Measurements from ENCODE around the gene DESI2.
"Not testable (repeated sequence)": the region's sequence is repeated elsewhere in the genome, so short reads cannot be mapped to it uniquely, and the experiment has no call there.

Gene DESI2

GRCh38 chr1:244654108-244655038 lies 1.4 kb downstream of the DESI2 start:
- DNase-seq (ENCODE audit: low spot score), result no peak

GRCh38 chr1:244655186-244655585 lies 2.3 kb downstream of the DESI2 start:
- DNase-seq (ENCODE audit: low spot score), result no peak

DNA sequence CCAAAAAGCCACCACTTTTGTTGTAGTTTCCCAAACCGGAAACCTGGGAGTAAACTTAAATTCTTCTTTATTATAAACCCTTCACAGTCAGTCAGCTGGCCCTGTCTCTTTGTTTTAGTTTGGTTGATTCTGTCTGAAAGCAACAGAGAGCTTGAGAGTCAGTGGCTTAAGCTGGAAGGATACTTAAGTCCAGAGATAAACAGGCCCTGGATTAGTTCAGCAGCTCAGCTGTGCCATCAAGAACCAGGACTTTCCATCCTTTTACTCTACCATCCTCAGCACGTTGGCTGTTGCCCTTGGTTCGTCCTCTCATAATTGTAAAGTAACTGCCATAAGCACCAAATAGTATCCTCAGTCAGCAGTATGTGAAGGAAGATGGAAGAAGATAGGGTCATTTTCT lies 4.5 kb downstream of the DESI2 start:
- DNase-seq (ENCODE audit: low spot score), result no peak

DNA sequence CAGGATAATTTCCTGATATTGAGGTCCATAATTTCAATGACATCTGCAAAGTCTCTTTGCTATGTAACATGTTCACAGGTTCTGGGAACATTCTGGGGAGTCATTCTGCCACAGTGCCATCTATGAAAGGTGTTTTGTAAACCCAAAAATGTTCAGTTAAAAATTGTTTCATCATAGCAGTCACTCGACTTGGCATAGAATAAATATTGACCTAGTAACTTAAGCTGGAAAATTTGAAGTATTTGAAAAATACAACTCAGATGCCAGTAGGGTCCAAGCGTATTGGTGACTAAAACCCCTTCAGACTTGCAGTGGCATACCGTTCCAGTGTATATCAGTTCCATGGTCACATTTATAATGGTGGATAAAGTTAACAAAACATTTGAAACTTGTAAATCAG lies 6.8 kb downstream of the DESI2 start:
- no peak for DNase-seq (ENCODE audit: low spot score)

DNA sequence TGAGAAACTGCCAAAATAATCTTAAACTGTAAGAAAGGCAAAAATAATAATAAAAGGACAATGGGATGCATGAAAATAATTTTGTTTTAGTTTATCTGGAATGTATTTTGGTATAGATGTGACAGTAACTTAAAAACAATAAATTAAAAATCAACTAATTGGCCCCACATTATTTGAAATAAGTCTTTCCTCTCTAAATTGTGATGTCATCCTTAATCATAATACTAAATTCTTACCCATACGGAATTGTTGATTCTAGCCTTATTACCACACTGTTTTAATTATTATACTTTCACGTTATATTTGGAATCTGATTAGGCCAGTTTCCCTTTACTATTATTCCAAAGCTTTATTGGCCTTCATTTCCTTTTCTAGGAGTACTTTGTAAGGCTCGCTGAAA lies 7.7 kb downstream of the DESI2 start:
- no peak for DNase-seq (ENCODE audit: low spot score)

GRCh38 chr1:244661569-244662312 lies 8.8 kb downstream of the DESI2 start:
- not testable (repeated sequence) for DNase-seq (ENCODE audit: low spot score)

GRCh38 chr1:244662599-244662998 lies 9.7 kb downstream of the DESI2 start:
- no peak for DNase-seq (ENCODE audit: low spot score)

DNA sequence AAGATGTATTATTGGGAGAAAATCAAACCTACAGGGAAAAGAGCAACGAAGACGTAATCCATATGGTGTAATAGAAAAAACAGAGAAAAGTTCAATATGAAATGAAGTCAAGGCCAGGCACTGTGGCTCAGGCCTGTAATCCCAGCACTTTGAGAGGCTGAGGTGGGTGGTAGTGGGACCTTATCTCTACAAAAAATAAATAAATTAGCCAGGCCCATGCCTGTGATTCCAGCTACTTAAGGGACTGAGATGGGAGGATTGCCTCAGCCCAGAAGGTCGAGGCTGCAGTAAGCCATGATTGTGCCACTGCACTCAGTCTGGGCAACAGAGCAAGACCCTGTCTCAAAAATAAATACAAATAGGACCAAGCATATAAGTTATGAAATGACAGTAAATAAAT lies 11.4 kb downstream of the DESI2 start:
- DNase-seq (ENCODE audit: low spot score), result no peak

GRCh38 chr1:244665771-244666217 lies 12.9 kb downstream of the DESI2 start:
- DNase-seq (ENCODE audit: low spot score), result peak; percentile 27

DNA sequence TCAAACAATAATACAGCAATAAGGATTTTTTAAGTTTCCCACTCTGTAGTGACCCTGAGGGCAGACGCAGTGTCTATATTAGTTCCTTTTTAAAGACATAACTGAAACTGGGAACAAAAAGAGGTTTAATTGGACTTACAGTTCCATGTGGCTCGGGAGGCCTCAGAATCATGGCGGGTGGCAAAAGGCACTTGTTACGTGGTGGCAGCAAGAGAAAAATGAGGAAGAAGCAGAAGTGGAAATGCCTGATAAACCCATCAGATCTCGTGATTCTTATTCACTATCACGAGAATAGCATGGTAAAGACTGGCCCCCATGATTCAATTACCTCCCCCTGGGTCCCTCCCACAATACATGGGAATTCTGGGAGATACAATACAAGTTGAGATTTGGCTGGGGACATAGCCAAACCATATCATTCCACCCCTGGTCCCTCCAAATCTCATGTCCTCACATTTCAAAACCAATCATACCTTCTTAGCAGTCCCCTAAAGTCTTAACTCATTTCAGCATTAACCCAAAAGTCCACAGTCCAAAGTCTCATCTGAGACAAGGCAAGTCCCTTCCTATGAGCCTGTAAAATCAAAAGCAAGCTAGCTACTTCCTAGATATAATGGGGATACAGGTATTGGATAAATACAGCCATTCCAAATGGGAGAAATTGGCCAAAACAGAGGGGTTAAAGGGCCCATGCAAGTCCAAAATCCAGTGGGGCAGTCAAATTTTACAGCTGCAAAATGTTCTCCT lies 13.9 kb downstream of the DESI2 start:
- not testable (repeated sequence) for DNase-seq (ENCODE audit: low spot score)

GRCh38 chr1:244667797-244668196 lies 14.9 kb downstream of the DESI2 start:
- no peak for DNase-seq (ENCODE audit: low spot score)

DNA sequence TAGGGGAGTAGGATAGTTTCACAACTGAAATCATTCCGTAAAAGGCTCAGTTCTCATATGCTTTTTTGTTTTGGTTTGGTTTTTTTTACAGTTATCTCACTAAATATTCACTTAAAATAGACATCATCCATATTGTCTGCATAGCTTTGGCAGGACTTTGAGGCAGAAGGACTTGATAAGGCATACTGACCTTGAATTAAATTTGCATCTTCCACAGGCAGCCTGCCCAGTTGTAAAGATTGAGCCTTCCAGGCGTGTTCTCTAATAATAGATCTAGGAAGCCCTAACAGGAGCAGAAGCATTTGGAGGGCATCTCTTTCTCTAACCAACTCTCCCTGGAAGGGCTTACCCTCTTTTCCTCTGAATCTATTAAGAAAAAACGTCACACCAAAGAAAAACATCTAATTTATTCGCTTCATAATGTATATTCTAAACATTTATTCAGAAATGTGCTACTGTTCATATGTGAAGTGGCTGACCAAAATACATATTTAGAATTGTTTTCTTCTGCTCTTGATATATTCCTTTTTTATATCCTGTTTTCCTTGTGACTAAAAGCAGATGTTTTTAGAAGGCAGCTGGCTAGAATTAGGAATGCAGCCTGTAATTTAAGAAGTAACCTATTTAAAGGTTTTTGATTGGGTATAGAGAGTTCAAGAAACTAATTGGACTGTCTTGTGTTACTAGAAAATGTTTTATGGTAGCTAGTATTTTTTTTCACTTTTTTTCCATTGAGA lies 20.2 kb downstream of the DESI2 start:
- peak; percentile 22 for DNase-seq (ENCODE audit: low spot score)

GRCh38 chr1:244674446-244674845 lies 21.5 kb downstream of the DESI2 start:
- no peak for DNase-seq (ENCODE audit: low spot score)

GRCh38 chr1:244675167-244675566 lies 22.2 kb downstream of the DESI2 start:
- no peak for DNase-seq (ENCODE audit: low spot score)

DNA sequence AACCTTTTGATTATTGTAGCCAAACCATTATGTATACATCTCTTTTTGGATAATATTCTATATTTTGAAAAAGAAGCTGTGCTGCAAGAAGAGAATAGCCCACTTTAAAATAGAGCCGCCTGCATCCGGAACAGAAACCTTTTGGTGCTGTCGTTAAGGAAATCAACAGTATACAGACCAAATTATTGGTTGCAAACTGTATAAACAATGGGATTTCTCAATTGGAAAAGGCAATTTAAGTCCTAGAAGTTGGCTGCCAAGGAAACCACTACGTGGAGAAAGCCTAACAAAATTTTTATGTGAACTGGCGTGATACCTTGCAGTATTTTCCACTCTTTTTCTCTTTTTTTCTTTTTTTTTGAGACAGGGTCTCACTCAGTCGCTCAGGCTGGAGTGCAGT lies 25.8 kb downstream of the DESI2 start:
- DNase-seq (ENCODE audit: low spot score), result no peak

GRCh38 chr1:244680667-244681066 lies 27.7 kb downstream of the DESI2 start:
- DNase-seq (ENCODE audit: low spot score), result no peak

GRCh38 chr1:244682087-244682486 lies 29.2 kb downstream of the DESI2 start:
- not testable (repeated sequence) for DNase-seq (ENCODE audit: low spot score)

GRCh38 chr1:244695937-244696336 lies 43.0 kb downstream of the DESI2 start:
- no peak for DNase-seq (ENCODE audit: low spot score)

DNA sequence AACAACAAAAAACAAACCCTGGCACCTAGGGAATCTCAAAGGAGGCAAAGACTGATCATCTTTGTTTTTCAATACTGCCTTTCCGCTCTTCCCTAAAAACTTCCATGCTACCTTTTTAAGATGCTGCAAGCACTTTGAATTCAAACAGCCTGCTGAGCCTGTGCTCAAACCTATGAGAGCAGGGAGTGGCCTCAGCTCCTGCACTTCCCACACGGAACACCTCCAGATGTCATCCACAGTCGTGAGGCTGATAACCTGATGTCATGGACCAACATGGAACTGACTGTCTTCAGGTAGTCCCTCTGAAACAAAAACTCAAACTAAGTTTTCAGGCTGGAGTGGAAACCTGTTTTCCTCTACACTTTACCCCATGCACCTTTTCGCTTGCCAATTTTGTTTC lies 46.8 kb downstream of the DESI2 start:
- no peak for DNase-seq (ENCODE audit: low spot score)

GRCh38 chr1:244700808-244701207 lies 47.9 kb downstream of the DESI2 start:
- no peak for DNase-seq (ENCODE audit: low spot score)

- no peak for DNase-seq (ENCODE audit: low spot score)
These were observed 49.7 kb downstream of the DESI2 start for GRCh38 chr1:244702620-244703019.

- no peak for DNase-seq (ENCODE audit: low spot score)
These were observed 51.2 kb downstream of the DESI2 start for GRCh38 chr1:244704107-244704506.

All from AG08395 (cell line).